Measurements from ENCODE around the gene POU2AF3.

The POU2AF3 gene

GRCh38 chr11:111329306-111330204 is 31.2 kb downstream of the POU2AF3 start:
- H3K27me3 ChIP-seq (ENCODE audit: control insufficient read depth, insufficient read depth, low read length), result no peaks in the 10 kb centered on the region
- H3K4me3 ChIP-seq (ENCODE audit: low read depth, low read length), result no peak overlapping the region
- no peak overlapping the region for H3K27ac ChIP-seq (ENCODE audit: low read depth, low read length)
- H3K4me1 ChIP-seq (ENCODE audit: control insufficient read depth, insufficient read depth, low read length), result 0 out of 2 replicates have a peak, but pooled peaks cover under 1% of the 10 kb centered on the region
- no peaks in the 10 kb centered on the region for H3K9me3 ChIP-seq (ENCODE audit: control insufficient read depth, insufficient read depth, low read depth, low read length)
- no peaks in the 10 kb centered on the region for H3K36me3 ChIP-seq (ENCODE audit: control insufficient read depth, insufficient read depth, low read length)
- H3K9ac ChIP-seq (ENCODE audit: low read length), result no peak overlapping the region

DNA sequence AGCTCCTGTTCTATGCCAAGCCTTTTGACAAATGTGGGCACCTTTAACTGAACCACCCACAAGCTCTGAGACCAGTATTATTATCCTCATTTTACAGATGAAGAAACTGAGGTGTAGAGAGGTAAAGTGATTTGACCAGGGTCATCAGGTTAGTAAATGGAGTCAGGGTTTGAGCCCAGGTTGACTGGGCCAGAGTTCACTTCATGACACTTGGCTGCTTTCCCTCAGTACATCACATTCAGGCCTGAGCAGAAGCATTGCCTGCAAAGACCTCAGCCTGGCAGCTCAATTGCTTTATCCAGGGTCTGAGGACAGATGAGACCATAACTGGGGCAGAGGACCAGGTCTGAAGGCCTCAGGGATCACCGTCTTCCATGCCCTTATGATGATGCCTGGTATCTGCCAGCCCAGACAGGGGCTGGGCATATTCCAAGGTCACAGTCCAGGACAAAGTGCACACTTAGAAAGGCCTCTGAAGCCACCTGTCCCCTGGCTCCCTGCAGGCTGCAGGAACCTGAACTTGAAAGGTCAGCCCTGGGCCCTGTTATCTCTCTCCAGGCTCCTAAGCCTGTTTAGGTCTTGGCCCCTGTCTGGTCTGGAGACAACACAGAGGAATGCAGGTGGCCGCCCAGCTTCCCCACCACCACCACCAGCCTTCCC is 32.0 kb downstream of the POU2AF3 start:
- H3K27ac ChIP-seq (ENCODE audit: low read depth, low read length), result no peak overlapping the region
- peaks cover 8% of the 10 kb centered on the region; the same call in 1 of the 2 replicates for H3K4me1 ChIP-seq (ENCODE audit: control insufficient read depth, insufficient read depth, low read length)
- no peaks in the 10 kb centered on the region for H3K27me3 ChIP-seq (ENCODE audit: control insufficient read depth, insufficient read depth, low read length)
- no peak overlapping the region for H3K4me3 ChIP-seq (ENCODE audit: low read depth, low read length)
- no peaks in the 10 kb centered on the region for H3K36me3 ChIP-seq (ENCODE audit: control insufficient read depth, insufficient read depth, low read length)
- no peak overlapping the region for H3K9ac ChIP-seq (ENCODE audit: low read length)
- no peaks in the 10 kb centered on the region for H3K9me3 ChIP-seq (ENCODE audit: control insufficient read depth, insufficient read depth, low read depth, low read length)

DNA sequence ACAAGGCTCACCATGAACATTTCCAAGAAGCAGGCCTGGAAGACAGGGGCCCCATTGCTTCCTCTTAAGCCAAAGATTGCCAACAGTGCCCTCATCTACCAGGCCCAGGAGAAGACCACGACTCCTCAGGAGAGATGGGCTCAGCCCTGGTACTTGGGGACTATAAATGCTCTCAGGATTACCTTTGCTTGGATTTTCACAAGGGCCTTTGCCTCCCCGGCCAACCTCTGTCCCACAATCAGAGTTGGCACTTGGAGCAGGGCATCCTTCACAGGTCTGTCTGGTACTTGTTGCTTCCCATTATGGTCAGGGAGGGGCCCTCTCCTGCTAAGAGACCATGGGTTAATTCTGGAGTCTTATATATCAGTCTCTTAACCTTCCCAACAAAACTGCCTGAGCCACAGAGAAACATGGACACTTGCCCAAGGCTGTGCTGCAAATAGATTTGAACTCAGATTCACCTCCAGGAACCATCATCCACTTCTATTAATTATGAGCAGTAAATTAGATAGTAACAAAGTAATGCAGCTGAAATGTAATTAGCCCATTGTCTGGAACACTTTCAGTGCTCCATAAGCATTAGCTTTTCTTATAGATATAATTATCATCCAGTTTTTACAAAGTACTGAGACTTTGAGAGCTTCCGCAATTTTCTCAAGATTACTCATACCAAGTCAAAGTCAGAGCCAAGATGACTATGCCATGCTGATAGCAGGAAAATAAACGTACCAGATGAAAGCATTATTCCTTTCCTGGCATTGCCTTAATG is 33.5 kb downstream of the POU2AF3 start:
- Histone ChIP-seq H3K4me1 (ENCODE audit: control insufficient read depth, insufficient read depth, low read length) (peaks cover 20% of the 10 kb centered on the region), H3K27ac (ENCODE audit: low read depth, low read length) (no peak overlapping the region), H3K9me3 (ENCODE audit: control insufficient read depth, insufficient read depth, low read depth, low read length) (no peaks in the 10 kb centered on the region), H3K36me3 (ENCODE audit: control insufficient read depth, insufficient read depth, low read length) (no peaks in the 10 kb centered on the region), H3K27me3 (ENCODE audit: control insufficient read depth, insufficient read depth, low read length) (no peaks in the 10 kb centered on the region), H3K9ac (ENCODE audit: low read length) (no peak overlapping the region), H3K4me3 (ENCODE audit: low read depth, low read length) (no peak overlapping the region)

DNA sequence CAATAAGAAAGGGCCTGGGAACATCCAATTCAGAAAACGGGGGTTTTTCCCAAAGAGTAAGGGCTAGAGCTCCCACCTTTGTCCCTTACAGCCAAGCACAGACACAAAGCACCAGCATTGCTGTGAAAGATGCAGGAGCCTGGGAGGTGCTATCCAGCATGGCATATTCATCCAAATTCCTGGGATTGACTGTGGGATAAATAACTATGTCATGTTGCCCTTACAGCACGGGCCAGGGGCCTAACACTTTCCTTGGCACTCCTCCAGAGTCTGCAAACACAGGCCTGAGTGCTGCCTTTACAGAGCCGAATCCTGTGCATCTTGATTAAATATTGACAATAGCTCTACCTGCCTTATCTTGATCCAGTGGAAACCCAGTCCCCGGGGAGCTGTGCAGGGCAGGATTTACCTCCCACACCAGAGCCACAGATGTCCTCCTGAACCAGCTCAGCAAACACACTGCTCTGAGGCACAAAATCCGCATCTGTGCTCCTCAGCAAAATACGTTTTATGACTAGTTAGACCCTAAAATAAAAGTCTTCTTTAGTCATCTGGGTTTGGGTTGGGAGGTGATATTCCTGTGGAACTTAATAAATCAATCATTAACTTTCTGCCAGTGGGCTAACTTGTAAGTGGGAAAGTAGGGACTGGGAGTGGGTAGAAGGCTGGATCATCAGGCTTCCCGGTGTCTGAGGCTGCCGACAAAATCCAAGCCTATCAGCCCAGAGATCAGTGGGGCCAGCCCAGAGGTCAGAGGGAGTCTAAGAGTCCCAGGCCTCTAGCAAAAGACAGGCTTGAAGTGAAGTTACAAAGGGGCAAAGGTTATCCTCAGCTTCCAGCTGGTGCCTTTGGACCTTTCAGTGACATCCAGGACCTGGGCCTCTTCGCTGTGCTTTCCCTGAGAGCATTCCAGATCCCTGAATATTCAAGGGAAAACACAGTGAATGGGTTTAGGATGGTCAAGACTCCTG is 36.5 kb downstream of the POU2AF3 start:
- Histone ChIP-seq H3K4me1 (ENCODE audit: control insufficient read depth, insufficient read depth, low read length) (peaks cover 22% of the 10 kb centered on the region), H3K9me3 (ENCODE audit: control insufficient read depth, insufficient read depth, low read depth, low read length) (peaks cover 3% of the 10 kb centered on the region; the same call in 1 of the 2 replicates), H3K27me3 (ENCODE audit: control insufficient read depth, insufficient read depth, low read length) (no peaks in the 10 kb centered on the region), H3K36me3 (ENCODE audit: control insufficient read depth, insufficient read depth, low read length) (no peaks in the 10 kb centered on the region), H3K9ac (ENCODE audit: low read length) (no peak overlapping the region), H3K27ac (ENCODE audit: low read depth, low read length) (no peak overlapping the region), H3K4me3 (ENCODE audit: low read depth, low read length) (no peak overlapping the region)

DNA sequence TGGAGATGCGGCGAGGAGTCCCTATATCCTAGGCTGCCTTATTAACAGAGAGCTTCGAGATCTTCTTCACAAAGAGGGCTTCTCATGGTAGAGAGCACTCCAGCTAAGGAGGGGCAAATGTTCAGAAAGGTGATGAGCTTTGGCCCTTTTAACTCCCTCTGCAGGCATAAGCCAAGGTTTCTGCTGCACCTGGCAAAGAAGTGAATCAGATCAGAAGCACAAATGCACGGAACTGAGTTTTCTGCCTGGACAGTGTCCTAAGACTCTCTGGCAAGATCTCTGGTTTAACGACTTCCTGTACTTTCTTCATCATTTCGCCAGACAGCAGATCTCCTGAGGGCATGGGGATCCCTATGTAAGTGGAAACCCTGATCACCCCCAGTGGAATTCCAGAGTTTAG is 37.2 kb downstream of the POU2AF3 start:
- Histone ChIP-seq H3K36me3 (ENCODE audit: control insufficient read depth, insufficient read depth, low read length) (no peaks in the 10 kb centered on the region), H3K27ac (ENCODE audit: low read depth, low read length) (no peak overlapping the region), H3K9me3 (ENCODE audit: control insufficient read depth, insufficient read depth, low read depth, low read length) (peaks cover 3% of the 10 kb centered on the region; the same call in 1 of the 2 replicates), H3K4me3 (ENCODE audit: low read depth, low read length) (no peak overlapping the region), H3K9ac (ENCODE audit: low read length) (no peak overlapping the region), H3K4me1 (ENCODE audit: control insufficient read depth, insufficient read depth, low read length) (peaks cover 22% of the 10 kb centered on the region), H3K27me3 (ENCODE audit: control insufficient read depth, insufficient read depth, low read length) (no peaks in the 10 kb centered on the region)

- Histone ChIP-seq H3K36me3 (ENCODE audit: control insufficient read depth, insufficient read depth, low read length) (no peaks in the 10 kb centered on the region), H3K4me3 (ENCODE audit: low read depth, low read length) (no peak overlapping the region), H3K9ac (ENCODE audit: low read length) (no peak overlapping the region)
Measured at GRCh38 chr11:111336062-111336461, 37.7 kb downstream of the POU2AF3 start.

DNA sequence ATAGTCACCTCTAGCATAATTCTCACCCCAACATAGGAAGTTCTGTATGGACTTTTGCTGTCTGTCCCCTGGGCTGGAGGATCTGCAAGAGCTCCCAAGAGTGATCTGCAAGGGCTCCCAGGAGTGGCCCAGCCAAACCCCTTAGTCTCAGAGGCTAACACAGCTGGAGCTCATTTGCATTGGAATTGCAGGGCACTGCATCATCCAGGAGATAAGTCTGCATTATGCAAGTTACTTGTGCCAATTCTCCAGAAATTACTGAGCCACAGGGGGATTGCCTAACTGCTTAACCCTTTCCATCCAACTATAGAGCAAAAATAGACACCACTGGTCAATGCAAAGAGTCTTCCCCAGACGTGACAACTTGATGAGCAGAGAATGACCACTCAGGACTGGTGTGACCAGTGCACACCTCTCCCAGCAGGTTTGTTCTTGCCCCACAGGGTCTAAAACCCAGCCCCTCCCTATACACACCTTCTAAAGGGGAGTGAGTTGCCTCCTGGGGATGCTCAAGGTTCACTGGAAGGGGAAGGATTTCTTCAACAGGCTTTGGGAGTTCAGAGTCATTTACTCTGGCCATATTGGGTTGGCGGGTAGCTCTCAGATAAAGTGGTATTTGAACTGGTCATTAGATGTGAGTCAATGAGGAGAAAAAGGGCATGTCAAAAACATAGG is 38.4 kb downstream of the POU2AF3 start:
- no peak overlapping the region for H3K4me3 ChIP-seq (ENCODE audit: low read depth, low read length)
- H3K27ac ChIP-seq (ENCODE audit: low read depth, low read length), result no peak overlapping the region
- H3K4me1 ChIP-seq (ENCODE audit: control insufficient read depth, insufficient read depth, low read length), result peaks cover 22% of the 10 kb centered on the region
- H3K9ac ChIP-seq (ENCODE audit: low read length), result no peak overlapping the region
- no peaks in the 10 kb centered on the region for H3K36me3 ChIP-seq (ENCODE audit: control insufficient read depth, insufficient read depth, low read length)
- H3K27me3 ChIP-seq (ENCODE audit: control insufficient read depth, insufficient read depth, low read length), result no peaks in the 10 kb centered on the region
- peaks cover 3% of the 10 kb centered on the region; the same call in 1 of the 2 replicates for H3K9me3 ChIP-seq (ENCODE audit: control insufficient read depth, insufficient read depth, low read depth, low read length)

More at GRCh38 chr11:111336062-111336461, 37.7 kb downstream of the POU2AF3 start:
- peaks cover 22% of the 10 kb centered on the region for H3K4me1 ChIP-seq (ENCODE audit: control insufficient read depth, insufficient read depth, low read length)
- H3K27ac ChIP-seq (ENCODE audit: low read depth, low read length), result no peak overlapping the region
- no peaks in the 10 kb centered on the region for H3K27me3 ChIP-seq (ENCODE audit: control insufficient read depth, insufficient read depth, low read length)
- peaks cover 3% of the 10 kb centered on the region; the same call in 1 of the 2 replicates for H3K9me3 ChIP-seq (ENCODE audit: control insufficient read depth, insufficient read depth, low read depth, low read length)

GRCh38 chr11:111339758-111340388 is 41.5 kb downstream of the POU2AF3 start:
- no peaks in the 10 kb centered on the region for H3K27me3 ChIP-seq (ENCODE audit: control insufficient read depth, insufficient read depth, low read length)
- no peak overlapping the region for H3K27ac ChIP-seq (ENCODE audit: low read depth, low read length)
- H3K9me3 ChIP-seq (ENCODE audit: control insufficient read depth, insufficient read depth, low read depth, low read length), result peaks cover 3% of the 10 kb centered on the region; the same call in 1 of the 2 replicates

DNA sequence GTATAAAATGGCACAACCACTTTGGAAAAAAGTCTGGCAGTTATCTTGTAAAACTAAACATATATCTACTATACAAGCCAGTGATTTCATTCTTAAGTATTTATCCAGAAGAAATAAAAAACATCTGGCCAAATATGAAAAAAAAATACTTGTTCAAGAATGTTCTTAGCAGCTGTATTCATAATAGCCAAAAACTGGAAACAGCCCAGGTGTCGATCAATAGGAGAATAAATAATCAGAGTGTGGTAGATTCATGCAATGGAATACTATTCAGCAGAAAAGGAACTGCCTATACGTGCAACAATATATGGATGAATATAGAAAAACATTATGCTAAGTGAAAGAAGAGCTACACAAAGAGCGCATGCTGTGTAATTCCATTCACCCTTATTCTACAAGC is 44.0 kb downstream of the POU2AF3 start:
- H3K27me3 ChIP-seq (ENCODE audit: control insufficient read depth, insufficient read depth, low read length), result no peaks in the 10 kb centered on the region
- H3K36me3 ChIP-seq (ENCODE audit: control insufficient read depth, insufficient read depth, low read length), result no peaks in the 10 kb centered on the region
- H3K9me3 ChIP-seq (ENCODE audit: control insufficient read depth, insufficient read depth, low read depth, low read length), result peaks cover 3% of the 10 kb centered on the region; the same call in 1 of the 2 replicates
- H3K4me1 ChIP-seq (ENCODE audit: control insufficient read depth, insufficient read depth, low read length), result peaks cover 4% of the 10 kb centered on the region; the same call in 1 of the 2 replicates
- H3K9ac ChIP-seq (ENCODE audit: low read length), result no peak overlapping the region
- no peak overlapping the region for H3K27ac ChIP-seq (ENCODE audit: low read depth, low read length)
- no peak overlapping the region for H3K4me3 ChIP-seq (ENCODE audit: low read depth, low read length)

More at GRCh38 chr11:111339758-111340388, 41.5 kb downstream of the POU2AF3 start:
- no peaks in the 10 kb centered on the region for H3K36me3 ChIP-seq (ENCODE audit: control insufficient read depth, insufficient read depth, low read length)
- H3K4me3 ChIP-seq (ENCODE audit: low read depth, low read length), result no peak overlapping the region
- no peak overlapping the region for H3K9ac ChIP-seq (ENCODE audit: low read length)
- H3K4me1 ChIP-seq (ENCODE audit: control insufficient read depth, insufficient read depth, low read length), result peaks cover 17% of the 10 kb centered on the region

Measured in HUES6 (cell line).